Measurements from ENCODE around the gene MECP2. TPM values are rescaled to one million over a fixed set of nuclear protein-coding genes. Genes with fewer than 3 reads are reported as not detected.
A peak's percentile ranks its signal among the peaks of the same experiment; 100 is the strongest.

The MECP2 gene
- total RNA-seq, 2 donors from 2014 or later, result 34.4 to 35.3 TPM

DNA sequence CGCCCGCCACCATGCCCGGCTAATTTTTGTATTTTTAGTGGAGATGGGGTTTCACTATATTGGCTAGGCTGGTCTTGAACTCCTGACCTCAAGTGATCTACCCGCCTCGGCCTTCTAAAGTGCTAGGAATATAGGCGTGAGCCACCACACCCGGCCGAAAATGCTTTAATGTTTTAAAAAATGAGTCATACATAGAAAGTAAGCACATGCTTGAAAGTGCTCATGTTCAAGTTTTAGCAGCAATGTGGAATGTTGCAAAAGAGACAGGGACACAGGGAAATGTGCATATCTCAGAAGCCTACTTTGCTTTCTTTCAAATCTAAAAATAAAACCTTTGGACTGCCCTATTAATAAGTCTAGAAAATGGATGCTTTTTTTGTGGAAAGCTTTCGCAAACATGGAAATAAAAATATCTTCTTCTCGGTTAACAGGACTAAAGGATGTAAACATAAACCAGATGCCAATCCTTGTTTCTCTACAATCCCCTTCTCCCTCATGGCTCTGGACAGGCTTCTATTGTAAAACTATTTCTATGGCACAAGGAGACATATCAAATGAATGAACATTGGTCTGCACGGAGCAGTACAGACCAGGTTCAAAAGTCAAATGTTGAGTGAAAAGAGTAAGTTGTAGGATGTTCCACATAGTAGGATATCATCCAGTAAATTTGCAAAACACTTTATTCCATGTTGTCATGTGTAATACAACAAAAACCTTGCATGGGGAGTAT, 15.0 kb downstream of the MECP2 start:
- Mint-ChIP-seq H3K27ac (no peak overlapping the region), H3K9me3 (peaks cover 47% of the 10 kb centered on the region), H3K4me1 (no peaks in the 10 kb centered on the region), H3K36me3 (ENCODE audit: low read depth) (peaks cover 25% of the 10 kb centered on the region), H3K4me3 (no peak overlapping the region), H3K27me3 (ENCODE audit: insufficient read depth) (no peaks in the 10 kb centered on the region)
- TF ChIP-seq, protein P1, sequence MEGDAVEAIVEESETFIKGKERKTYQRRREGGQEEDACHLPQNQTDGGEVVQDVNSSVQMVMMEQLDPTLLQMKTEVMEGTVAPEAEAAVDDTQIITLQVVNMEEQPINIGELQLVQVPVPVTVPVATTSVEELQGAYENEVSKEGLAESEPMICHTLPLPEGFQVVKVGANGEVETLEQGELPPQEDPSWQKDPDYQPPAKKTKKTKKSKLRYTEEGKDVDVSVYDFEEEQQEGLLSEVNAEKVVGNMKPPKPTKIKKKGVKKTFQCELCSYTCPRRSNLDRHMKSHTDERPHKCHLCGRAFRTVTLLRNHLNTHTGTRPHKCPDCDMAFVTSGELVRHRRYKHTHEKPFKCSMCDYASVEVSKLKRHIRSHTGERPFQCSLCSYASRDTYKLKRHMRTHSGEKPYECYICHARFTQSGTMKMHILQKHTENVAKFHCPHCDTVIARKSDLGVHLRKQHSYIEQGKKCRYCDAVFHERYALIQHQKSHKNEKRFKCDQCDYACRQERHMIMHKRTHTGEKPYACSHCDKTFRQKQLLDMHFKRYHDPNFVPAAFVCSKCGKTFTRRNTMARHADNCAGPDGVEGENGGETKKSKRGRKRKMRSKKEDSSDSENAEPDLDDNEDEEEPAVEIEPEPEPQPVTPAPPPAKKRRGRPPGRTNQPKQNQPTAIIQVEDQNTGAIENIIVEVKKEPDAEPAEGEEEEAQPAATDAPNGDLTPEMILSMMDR (conservative IDR thresholded peaks at IDR 0.05), result no peak
- no peak for DNase-seq
- no peak overlapping the region for H3K9ac ChIP-seq (ENCODE audit: extremely low read depth, low read length, poor library complexity, severe bottlenecking)
- 92% methylated on average over 8 of the region's 11 CpGs; no CpG with 5 or more reads in 1 of the 2 experiments for WGBS, 2 experiments (ENCODE audit: insufficient coverage in 1 of 2, insufficient read length in 1 of 2)
- no peak overlapping the region for H3K27ac ChIP-seq (ENCODE audit: low read depth, low read length)
- peaks cover 6% of the 10 kb centered on the region for H3K36me3 ChIP-seq (ENCODE audit: control insufficient read depth, insufficient read depth, low read length)
- no peak overlapping the region for H3K4me3 ChIP-seq (ENCODE audit: low read length)
- H3K27me3 ChIP-seq (ENCODE audit: control insufficient read depth, insufficient read depth, low read length, poor library complexity, severe bottlenecking), result no peaks in the 10 kb centered on the region
- H3K9me3 ChIP-seq (ENCODE audit: control insufficient read depth, low read length), result no peaks in the 10 kb centered on the region
- H3K4me1 ChIP-seq (ENCODE audit: control insufficient read depth, insufficient read depth, low read length), result no peaks in the 10 kb centered on the region

DNA sequence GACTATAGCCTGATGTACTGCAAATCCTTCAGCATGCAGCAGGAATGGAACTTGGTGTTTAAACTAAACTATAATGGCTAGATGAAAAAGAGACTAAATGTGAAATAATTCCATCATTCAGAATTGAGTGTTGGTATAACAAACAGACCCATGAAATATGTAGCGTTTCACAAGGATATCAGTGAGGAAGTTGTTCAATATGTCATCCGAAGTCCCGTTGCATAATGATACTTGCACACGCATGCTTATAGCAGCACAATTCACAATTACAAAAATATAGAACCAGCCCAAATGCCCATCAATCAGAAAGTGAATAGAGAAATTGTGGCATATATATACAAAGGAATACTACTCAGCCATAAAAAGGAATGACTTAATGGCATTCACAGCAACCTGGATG, 20.4 kb downstream of the MECP2 start:
- H3K27me3 Mint-ChIP-seq (ENCODE audit: insufficient read depth), result no peaks in the 10 kb centered on the region

DNA sequence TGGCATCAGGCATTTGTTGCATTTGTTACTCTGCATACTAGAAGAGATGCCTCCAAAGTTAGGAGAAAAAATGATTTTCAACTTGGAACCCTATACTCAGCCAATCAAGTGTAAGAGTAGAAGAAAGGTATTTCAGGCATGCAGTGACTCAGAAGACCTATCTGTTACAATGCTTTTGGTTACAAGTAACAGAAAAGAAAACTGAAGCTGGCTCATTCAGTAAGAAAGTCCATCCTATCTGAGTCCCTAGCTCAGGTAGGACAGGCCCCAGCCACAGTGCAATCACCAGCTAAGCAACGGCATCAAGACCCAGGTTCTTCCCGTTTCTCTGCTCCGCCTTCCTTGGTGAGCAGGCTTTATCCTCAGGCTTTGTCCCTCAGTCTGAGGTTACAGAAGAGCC, 23.3 kb downstream of the MECP2 start:
- peaks cover 55% of the 10 kb centered on the region for H3K9me3 Mint-ChIP-seq
- Histone ChIP-seq H3K4me3 (ENCODE audit: low read length) (no peak overlapping the region), H3K9me3 (ENCODE audit: control insufficient read depth, low read length) (no peaks in the 10 kb centered on the region), H3K9ac (ENCODE audit: extremely low read depth, low read length, poor library complexity, severe bottlenecking) (no peak overlapping the region), H3K36me3 (ENCODE audit: control insufficient read depth, insufficient read depth, low read length) (peaks cover 6% of the 10 kb centered on the region), H3K27ac (ENCODE audit: low read depth, low read length) (no peak overlapping the region), H3K27me3 (ENCODE audit: control insufficient read depth, insufficient read depth, low read length, poor library complexity, severe bottlenecking) (no peaks in the 10 kb centered on the region), H3K4me1 (ENCODE audit: control insufficient read depth, insufficient read depth, low read length) (no peaks in the 10 kb centered on the region)
- DNase-seq, result peak; percentile 63
- TF ChIP-seq, protein P1 (conservative IDR thresholded peaks at IDR 0.05), result no peak
- peaks cover 15% of the 10 kb centered on the region for H3K36me3 Mint-ChIP-seq (ENCODE audit: low read depth)
- H3K4me3 Mint-ChIP-seq, result no peak overlapping the region
- peaks cover 5% of the 10 kb centered on the region for H3K4me1 Mint-ChIP-seq
- H3K27ac Mint-ChIP-seq, result no peak overlapping the region
- H3K27me3 Mint-ChIP-seq (ENCODE audit: insufficient read depth), result no peaks in the 10 kb centered on the region
- WGBS, 2 experiments (ENCODE audit: insufficient coverage in 1 of 2, insufficient read length in 1 of 2), result 60 to 100% methylated on average over 1 to 3 of the region's 3 CpGs

More for the DNA sequence above, 20.4 kb downstream of the MECP2 start:
- H3K4me1 ChIP-seq (ENCODE audit: control insufficient read depth, insufficient read depth, low read length), result no peaks in the 10 kb centered on the region
- Mint-ChIP-seq H3K4me3 (no peak overlapping the region), H3K27ac (no peak overlapping the region), H3K4me1 (peaks cover 5% of the 10 kb centered on the region), H3K9me3 (peaks cover 55% of the 10 kb centered on the region), H3K36me3 (ENCODE audit: low read depth) (peaks cover 22% of the 10 kb centered on the region)
- WGBS, 2 experiments (ENCODE audit: insufficient coverage in 1 of 2, insufficient read length in 1 of 2), result 100% methylated on average over 2 of the region's 4 CpGs; no CpG with 5 or more reads in 1 of the 2 experiments
- H3K9ac ChIP-seq (ENCODE audit: extremely low read depth, low read length, poor library complexity, severe bottlenecking), result no peak overlapping the region
- no peak for DNase-seq
- no peaks in the 10 kb centered on the region for H3K27me3 ChIP-seq (ENCODE audit: control insufficient read depth, insufficient read depth, low read length, poor library complexity, severe bottlenecking)
- no peaks in the 10 kb centered on the region for H3K9me3 ChIP-seq (ENCODE audit: control insufficient read depth, low read length)
- TF ChIP-seq, protein P1 (conservative IDR thresholded peaks at IDR 0.05), result no peak
- H3K36me3 ChIP-seq (ENCODE audit: control insufficient read depth, insufficient read depth, low read length), result peaks cover 6% of the 10 kb centered on the region
- no peak overlapping the region for H3K27ac ChIP-seq (ENCODE audit: low read depth, low read length)
- no peak overlapping the region for H3K4me3 ChIP-seq (ENCODE audit: low read length)

All from endodermal cell (in vitro differentiated cells).